H4 (cell line): ENCODE results near the gene CLASRP. TPM values are rescaled to one million over a fixed set of nuclear protein-coding genes. Genes with fewer than 3 reads are reported as not detected.
A peak's percentile ranks its signal among the peaks of the same experiment; 100 is the strongest.
"Not testable (repeated sequence)": the region's sequence is repeated elsewhere in the genome, so short reads cannot be mapped to it uniquely, and the experiment has no call there.

Experiments used
- DNase-seq: peaks from one replicate; pipeline ENCODE4 v3.0.0-alpha.2; 2015; ENCODE audit warnings: low spot score
- total RNA-seq: library from RNA; depleted of rRNA; stranded (reverse); fragments of >200 nt; shearing (Covaris generic); gene quantifications from 2 replicates; pipeline ENCODE4 v1.2.3, GENCODE V29; 2014; rRNA removed

The CLASRP gene, protein sequence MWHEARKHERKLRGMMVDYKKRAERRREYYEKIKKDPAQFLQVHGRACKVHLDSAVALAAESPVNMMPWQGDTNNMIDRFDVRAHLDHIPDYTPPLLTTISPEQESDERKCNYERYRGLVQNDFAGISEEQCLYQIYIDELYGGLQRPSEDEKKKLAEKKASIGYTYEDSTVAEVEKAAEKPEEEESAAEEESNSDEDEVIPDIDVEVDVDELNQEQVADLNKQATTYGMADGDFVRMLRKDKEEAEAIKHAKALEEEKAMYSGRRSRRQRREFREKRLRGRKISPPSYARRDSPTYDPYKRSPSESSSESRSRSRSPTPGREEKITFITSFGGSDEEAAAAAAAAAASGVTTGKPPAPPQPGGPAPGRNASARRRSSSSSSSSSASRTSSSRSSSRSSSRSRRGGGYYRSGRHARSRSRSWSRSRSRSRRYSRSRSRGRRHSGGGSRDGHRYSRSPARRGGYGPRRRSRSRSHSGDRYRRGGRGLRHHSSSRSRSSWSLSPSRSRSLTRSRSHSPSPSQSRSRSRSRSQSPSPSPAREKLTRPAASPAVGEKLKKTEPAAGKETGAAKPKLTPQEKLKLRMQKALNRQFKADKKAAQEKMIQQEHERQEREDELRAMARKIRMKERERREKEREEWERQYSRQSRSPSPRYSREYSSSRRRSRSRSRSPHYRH
- total RNA-seq: 17.6 and 20.4 TPM in 2 replicates

DNA sequence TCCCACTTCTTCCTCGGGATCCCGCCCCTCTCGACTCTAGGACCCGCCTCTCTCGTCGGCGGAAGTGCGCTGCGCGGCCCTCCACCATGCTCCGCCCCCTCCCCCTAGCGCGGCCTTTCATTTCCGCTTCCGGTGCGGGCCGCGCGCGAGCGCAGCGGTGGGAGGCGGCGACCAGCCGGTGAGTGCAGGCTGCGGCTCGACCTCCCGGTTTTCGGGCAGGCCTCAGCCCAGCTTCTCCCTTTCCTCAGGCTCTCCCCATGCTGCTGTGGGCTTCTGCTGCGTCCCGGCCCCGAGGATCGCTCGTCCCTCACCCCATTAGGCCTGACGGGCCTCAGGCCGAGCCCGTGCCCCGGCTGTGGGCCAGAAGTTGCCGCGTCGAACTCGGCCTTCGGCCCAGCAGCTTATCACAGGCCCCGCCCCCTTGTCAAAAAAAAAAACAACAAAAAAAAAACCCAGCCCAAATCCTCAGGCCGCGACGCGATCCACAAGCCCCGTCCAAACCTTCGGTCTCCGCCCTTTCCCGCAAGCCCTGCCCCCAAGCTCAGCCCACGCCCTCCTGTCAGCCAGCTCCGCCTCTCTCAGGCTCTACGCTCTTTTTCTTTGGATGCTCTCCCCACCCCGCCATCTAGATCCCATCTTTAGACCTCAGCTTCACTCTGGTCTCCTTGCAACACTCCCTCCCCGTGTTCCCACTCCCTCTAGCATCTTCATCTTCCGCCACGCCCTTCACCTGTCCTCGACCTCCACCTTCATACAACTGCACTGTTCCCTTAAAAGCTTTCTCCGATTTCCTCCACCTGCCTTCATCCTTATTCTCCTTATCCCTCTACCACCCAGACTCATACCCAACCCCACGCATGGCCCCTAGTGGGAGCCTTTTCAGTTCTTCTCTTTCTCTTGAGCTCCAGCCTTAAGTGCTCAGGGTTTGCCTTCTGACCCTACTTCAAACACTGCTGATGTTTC lies at the start of gene CLASRP:
Gene CLASRP, plus strand, starts transcription at position 115 of the 963 bp plus-strand sequence. CDS start 1,168 bp downstream, outside the sequence.
- DNase-seq: peak; percentile 69

- DNase-seq: no peak
These were observed 48.4 kb upstream of the CLASRP start for GRCh38 chr19:44990459-44990858.

DNA sequence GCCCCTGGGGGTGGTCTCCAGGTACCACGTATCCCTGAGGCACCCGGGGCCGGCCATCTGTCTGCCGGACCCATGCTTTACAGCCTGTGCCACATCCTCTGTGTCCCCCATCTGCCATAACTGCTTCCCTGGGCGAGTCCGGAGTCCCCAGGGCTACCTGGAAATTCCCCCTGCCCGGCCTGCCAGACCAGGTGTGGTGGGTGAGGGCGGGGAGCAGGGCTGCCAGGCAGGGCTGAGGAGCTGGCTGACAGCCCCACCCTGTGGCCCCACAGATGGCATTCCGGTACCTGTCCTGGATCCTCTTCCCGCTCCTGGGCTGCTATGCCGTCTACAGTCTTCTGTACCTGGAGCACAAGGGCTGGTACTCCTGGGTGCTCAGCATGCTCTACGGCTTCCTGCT lies 47.9 kb upstream of the CLASRP start:
- DNase-seq: no peak

- DNase-seq: no peak
These were observed 46.3 kb upstream of the CLASRP start for GRCh38 chr19:44992336-44993163.

DNA sequence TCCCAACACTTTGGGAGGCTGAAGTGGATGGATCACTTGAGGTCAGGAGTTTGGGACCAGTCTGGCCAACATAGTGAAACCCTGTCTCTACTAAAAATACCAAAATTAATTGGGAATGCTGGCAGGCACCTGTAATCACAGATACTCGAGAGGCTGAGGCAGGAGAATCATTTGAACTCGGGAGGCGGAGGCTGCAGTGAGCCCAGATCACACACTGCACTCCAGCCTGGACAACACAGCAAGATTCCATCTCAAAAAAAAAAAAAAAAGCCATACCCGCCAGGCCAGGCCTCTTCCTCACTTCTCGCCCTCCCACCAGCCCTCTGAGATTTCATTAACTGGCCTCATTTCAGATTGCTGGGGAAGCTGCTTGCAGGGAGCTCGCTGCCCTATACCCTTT lies 45.3 kb upstream of the CLASRP start:
- DNase-seq: no peak

- no peak for DNase-seq
These were observed 44.8 kb upstream of the CLASRP start for GRCh38 chr19:44993926-44994537.

DNA sequence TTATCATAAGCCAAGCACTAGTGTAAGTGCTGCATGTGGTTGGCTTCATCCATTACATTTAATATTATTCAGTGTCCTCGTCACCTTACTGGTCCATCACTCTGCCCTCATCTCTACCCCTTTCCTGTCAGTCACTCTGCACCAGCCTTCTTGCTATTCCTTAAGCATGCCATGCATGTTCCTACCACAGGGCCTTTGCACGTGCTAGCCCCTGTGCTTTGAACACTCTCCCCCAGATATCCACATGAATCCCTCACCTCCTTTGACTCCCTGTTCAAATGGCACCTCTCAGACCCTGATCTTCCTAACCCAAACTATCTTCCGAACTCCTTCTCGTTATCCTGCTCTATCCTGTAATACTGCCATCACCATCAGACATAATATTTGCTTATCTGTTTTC lies 40.8 kb upstream of the CLASRP start:
- DNase-seq: no peak

- DNase-seq: not testable (repeated sequence)
These were observed 39.5 kb upstream of the CLASRP start for GRCh38 chr19:44999131-44999925.

- not testable (repeated sequence) for DNase-seq
These were observed 38.2 kb upstream of the CLASRP start for GRCh38 chr19:45000665-45001064.

GRCh38 chr19:45001087-45001739 lies 37.6 kb upstream of the CLASRP start, which contains the start of gene RELB:
Gene RELB, plus strand, starts transcription at chr19:45001464. Its CDS starts 116 bp downstream, at chr19:45001580.
- peak; percentile 73 for DNase-seq

- no peak for DNase-seq
These were observed 35.4 kb upstream of the CLASRP start for GRCh38 chr19:45003485-45003884.

DNA sequence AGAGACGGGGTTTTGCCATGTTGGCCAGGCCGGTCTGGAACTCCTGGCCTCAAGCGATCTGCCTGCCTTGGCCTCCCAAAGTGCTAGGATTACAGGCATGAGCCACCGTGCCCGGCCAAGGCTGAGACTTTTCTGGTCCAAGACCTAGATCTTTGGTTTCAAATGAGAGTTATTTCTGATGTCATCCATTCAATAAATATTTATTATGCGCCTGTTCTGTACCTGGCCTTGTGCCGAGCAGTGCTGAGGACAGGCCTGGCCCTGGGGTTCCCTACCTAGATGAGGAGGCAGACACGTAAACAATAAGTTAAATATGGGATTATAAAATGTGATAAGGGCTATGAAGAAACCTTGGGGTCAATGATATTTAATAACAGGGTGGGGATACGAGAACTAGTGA lies 33.1 kb upstream of the CLASRP start:
- DNase-seq: no peak

DNA sequence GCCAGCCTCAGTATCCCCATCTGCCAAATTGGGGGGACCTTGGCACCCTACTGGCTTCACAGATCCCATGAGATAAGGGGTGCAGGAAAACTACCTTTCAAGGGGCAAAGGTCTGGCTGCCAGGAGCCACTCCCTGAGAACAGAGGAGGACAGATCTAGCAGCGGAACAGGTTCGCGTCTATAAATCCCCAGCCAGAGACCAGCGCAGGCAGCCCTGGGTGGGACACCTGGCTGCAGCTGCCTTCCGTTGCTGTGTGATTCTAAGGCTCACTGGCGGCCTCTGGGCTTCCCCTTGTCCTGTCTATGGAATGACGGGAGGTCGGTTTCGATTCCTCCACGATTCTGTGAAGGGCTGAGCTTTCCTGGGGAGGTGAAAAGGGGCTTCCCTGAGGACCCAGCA lies 30.3 kb upstream of the CLASRP start:
- DNase-seq: no peak

GRCh38 chr19:45009625-45010255 lies 29.1 kb upstream of the CLASRP start:
- no peak for DNase-seq

DNA sequence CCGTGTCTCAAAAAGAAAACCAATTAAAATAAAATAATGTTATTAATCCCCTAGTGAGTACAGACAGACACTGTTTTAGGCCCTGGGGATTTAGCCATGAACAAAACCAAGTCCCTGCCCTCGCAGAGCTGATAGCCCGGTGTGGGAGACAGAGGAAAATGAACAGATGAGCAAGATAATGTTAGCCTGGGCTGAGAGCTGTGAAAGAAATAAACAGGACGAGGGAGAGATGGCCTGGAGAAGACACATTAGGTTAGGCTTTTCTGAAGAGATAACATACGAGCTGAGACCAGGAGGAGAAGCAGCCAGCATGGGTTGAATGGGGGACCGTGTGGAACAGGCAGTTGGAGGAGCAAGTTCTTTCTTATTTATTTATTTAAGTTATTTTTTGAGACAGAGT lies 28.5 kb upstream of the CLASRP start:
- no peak for DNase-seq

DNA sequence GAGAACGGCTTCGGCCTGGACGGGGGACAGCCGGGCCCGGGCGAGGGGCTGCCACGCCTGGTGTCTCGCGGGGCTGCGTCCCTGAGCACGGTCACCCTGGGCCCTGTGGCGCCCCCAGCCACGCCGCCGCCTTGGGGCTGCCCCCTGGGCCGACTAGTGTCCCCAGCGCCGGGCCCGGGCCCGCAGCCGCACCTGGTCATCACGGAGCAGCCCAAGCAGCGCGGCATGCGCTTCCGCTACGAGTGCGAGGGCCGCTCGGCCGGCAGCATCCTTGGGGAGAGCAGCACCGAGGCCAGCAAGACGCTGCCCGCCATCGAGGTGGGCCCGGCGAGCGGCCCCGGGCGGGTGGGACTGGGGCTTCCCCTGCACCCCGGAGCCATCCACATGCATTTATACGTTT lies 26.9 kb upstream of the CLASRP start:
- no peak for DNase-seq

DNA sequence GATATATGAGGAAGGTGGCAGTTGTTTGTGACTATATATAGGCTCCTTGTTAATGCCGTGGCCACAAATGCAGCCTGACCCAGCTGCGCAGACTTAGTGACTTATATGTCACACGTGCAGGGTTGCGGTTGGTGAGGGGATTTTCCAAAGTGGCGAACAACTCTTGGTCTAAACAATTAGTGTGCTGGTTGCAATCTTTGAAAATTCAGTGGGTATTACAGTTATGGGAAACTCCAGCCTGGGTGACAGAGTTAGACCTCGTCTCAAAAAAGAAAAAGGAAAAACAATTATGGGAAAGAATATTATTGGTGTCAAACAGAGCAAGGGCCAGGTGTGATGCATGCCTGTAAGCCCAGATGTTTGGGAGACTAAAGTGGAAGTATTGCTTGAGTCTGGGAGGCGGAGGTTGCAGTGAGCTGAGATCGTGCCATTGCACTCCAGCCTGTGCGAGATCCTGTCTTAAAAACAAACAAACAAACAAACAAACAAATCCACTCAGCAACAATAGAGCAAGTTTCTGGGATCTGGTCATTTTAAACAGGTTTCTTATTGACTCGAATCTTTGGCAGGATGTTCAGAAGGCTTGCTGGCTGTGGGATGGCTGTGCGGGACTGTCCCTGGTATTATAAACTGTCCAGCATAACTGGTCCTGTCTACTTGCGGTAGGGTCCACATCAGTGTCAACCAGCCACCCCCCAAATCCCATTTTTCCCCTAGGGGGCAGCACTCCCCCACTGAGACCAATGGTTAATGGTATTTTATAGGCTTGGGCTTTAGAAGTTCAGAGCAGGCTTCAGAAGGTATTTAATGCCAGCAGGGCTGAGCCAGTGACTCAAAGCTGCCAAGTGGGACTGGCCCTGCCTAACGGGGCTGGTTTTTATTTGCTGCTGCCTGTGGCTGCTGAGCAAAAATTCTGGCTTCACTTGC lies 22.2 kb upstream of the CLASRP start:
- DNase-seq: peak; percentile 53

- DNase-seq: no peak
These were observed 19.7 kb upstream of the CLASRP start for GRCh38 chr19:45019187-45019586.
